K562 (cell line): Measurements from ENCODE around the gene PANX1. TPM values are rescaled to one million over a fixed set of nuclear protein-coding genes. Genes with fewer than 3 reads are reported as not detected.
"Not testable (repeated sequence)": the region's sequence is repeated elsewhere in the genome, so short reads cannot be mapped to it uniquely, and the experiment has no call there.

Experiments
- ATAC-seq: fragments of 200-7000 bp; cut with Tn5 transposase; 3 replicates; pipeline ENCODE4 v1.9.1; 2020; ENCODE audit warnings: moderate library complexity
- BruUV-seq: library from RNA; stranded (reverse); fragments of 400-500 nt; replicated peaks from 2 replicates; lab custom pipeline; 2021; lab: Mats Ljungman, UMichigan
- CTCF ChIA-PET: fragments of 300-600 bp; formaldehyde crosslinking; extraction: SDS; loops from one replicate; lab custom pipeline; 2021; ENCODE audit warnings: low intra/inter-chr PET ratio; lab: Yijun Ruan, JAX
- POLR2A ChIA-PET: fragments of 300-600, 350-650 bp; sonication (Branson Sonifier 250); formaldehyde crosslinking; extraction: SDS; loops from one replicate; lab custom pipeline; 2021; ENCODE audit warnings: antibody characterized with exemption, inconsistent platforms; lab: Yijun Ruan, JAX
- DNase-seq, 4 experiments: peaks; one replicate each; pipeline versions ENCODE4 v3.0.0 to v3.0.0-alpha.2; 2011 to 2018; ENCODE audit warnings: low spot score in 3 of 4, mixed read lengths in 3 of 4; ENCODE audit errors: extremely low read depth in 1 of 4
- FAIRE-seq: peaks from 2 replicates; lab custom pipeline; 2011; peaks lifted over from hg19 to GRCh38; lab: Jason Lieb, UNC
- H2AFZ ChIP-seq: 2 replicates; pipeline ENCODE4 v1.6.0; 2011; ENCODE audit warnings: low read depth, low read length, control low read depth, inconsistent platforms
- H3K27ac ChIP-seq: fragments of 200-600 bp; 3 replicates; pipeline ENCODE4 v1.8.0; 2011; ENCODE audit warnings: low read depth, mild to moderate bottlenecking, control low read depth, inconsistent platforms, low read length, moderate library complexity, mixed read lengths; ENCODE audit errors: extremely low read depth
- H3K27me3 ChIP-seq, 2 experiments: fragments of 300-600 bp in 1 of 2; 2 replicates in 1 of 2; 3 replicates in 1 of 2; pipeline versions ENCODE4 v1.6.0 to v1.8.0; 2011; ENCODE audit warnings: inconsistent platforms in 2 of 2, low read length in 2 of 2, mild to moderate bottlenecking in 1 of 2, mixed read lengths in 1 of 2, moderate library complexity in 1 of 2; ENCODE audit not compliant: control insufficient read depth in 2 of 2, insufficient read depth in 2 of 2
- H3K36me3 ChIP-seq: fragments of 300-600 bp; 3 replicates; pipeline ENCODE4 v1.8.0; 2011; ENCODE audit warnings: mild to moderate bottlenecking, low read length, inconsistent platforms; ENCODE audit not compliant: control insufficient read depth, insufficient read depth
- H3K4me1 ChIP-seq, 2 experiments: fragments of 200-600 bp in 1 of 2; replicated peaks in 1 of 2; 2 replicates in 1 of 2; 3 replicates in 1 of 2; pipeline versions ENCODE4 v1.5.1 to v1.8.0; 2011; ENCODE audit warnings: inconsistent platforms in 2 of 2, low read length in 2 of 2, mild to moderate bottlenecking in 1 of 2, mixed read lengths in 1 of 2, moderate library complexity in 1 of 2; ENCODE audit not compliant: control insufficient read depth in 2 of 2, insufficient read depth in 2 of 2
- H3K4me2 ChIP-seq: 2 replicates; pipeline ENCODE4 v1.6.1; 2011; ENCODE audit warnings: low read length, control low read depth, inconsistent platforms, mixed read lengths; ENCODE audit not compliant: insufficient read depth
- H3K4me3 ChIP-seq: fragments of 200-600 bp; sonication (generic), shearing (Covaris generic); 2 replicates; pipeline ENCODE4 v1.5.1; 2016; ENCODE audit warnings: control low read depth, inconsistent platforms
- H3K79me2 ChIP-seq: fragments of 200-600 bp; 3 replicates; pipeline ENCODE4 v1.8.0; 2011; ENCODE audit warnings: low read length, inconsistent platforms; ENCODE audit not compliant: control insufficient read depth, insufficient read depth
- H3K9ac ChIP-seq, 2 experiments: 2 replicates each; pipeline versions ENCODE4 v1.6.0 to v1.6.1; 2011; ENCODE audit warnings: low read depth in 2 of 2, low read length in 2 of 2, control low read depth in 1 of 2, inconsistent platforms in 1 of 2, mild to moderate bottlenecking in 1 of 2, mixed read lengths in 1 of 2; ENCODE audit not compliant: insufficient read depth in 1 of 2
- H3K9me1 ChIP-seq: one replicate; pipeline ENCODE4 v1.6.0; 2011; ENCODE audit warnings: inconsistent platforms, mild to moderate bottlenecking, low read length, moderate library complexity; ENCODE audit not compliant: control insufficient read depth, insufficient read depth
- H3K9me3 ChIP-seq: replicated peaks from 2 replicates; pipeline ENCODE4 v1.5.1; 2011; ENCODE audit warnings: low read depth, low read length, inconsistent platforms; ENCODE audit not compliant: control insufficient read depth, insufficient read depth
- H4K20me1 ChIP-seq: replicated peaks from 2 replicates; pipeline ENCODE4 v1.6.1; 2011; ENCODE audit warnings: low read length, inconsistent platforms, mixed read lengths; ENCODE audit not compliant: control insufficient read depth, insufficient read depth
- WGBS: fragments of 100-300 bp; shearing (Covaris generic); methylation state at CpG from one replicate; pipeline ENCODE4 v1.1.6; 2016; ENCODE audit warnings: low coverage, mixed read lengths; ENCODE audit not compliant: insufficient coverage; ENCODE audit errors: missing lambda C conversion rate; 5-methylcytosine and 5-hydroxymethylcytosine counted together
- in situ Hi-C: fragments of 300-500 bp; cut with MboI; formaldehyde crosslinking; loops from 4 replicates; pipeline ENCODE4 v1.15.0; 2018; ENCODE audit warnings: inconsistent platforms, mixed read lengths
- intact Hi-C: fragments of 100-400 bp; cut with micrococcal nuclease; formaldehyde crosslinking; loops from 2 replicates; pipeline ENCODE4 v1.14.2; 2022
- polyA plus RNA-seq, 8 experiments: library from polyadenylated mRNA; depleted of rRNA in 4 of 8; stranded (reverse) in 5 of 8; unstranded in 3 of 8; fragments of >200 nt; fragmentation: Nextera tagmentation in 2 of 8; fragmentation: Illumina TruSeq in 1 of 8; extraction: Ambion mirVana in 2 of 8; extraction: Trizol in 1 of 8; gene quantifications; 2 replicates each; pipeline versions ENCODE4 v1.2.1 to v1.2.3, GENCODE V29; 2011 to 2014; ENCODE audit warnings: inconsistent platforms in 1 of 8, missing spikeins in 1 of 8
- total RNA-seq, 7 experiments: library from RNA; depleted of rRNA in 6 of 7; stranded (reverse); fragments of >200 nt in 6 of 7; fragmentation: Illumina TruSeq in 2 of 7; extraction: Trizol in 2 of 7; gene quantifications; 2 replicates each; pipeline versions ENCODE4 v1.2.1 to v1.2.3, GENCODE V29; 2011 to 2021; ENCODE audit warnings: low replicate concordance in 1 of 7
- TF ChIP-seq, protein P1 (sequence below), 2 experiments: fragments of 250-450 bp in 1 of 2; fragments of 450-650 bp in 1 of 2; sonication (Bioruptor Pico) in 1 of 2; IDR thresholded peaks; 2 replicates each; pipeline versions ENCODE4 v1.6.1 to v1.8.0; 2016 to 2021; ENCODE audit warnings: mild to moderate bottlenecking in 2 of 2, moderate library complexity in 2 of 2, missing compliant biosample characterization in 1 of 2, missing genetic modification characterization in 1 of 2

The PANX1 gene
- total and polyA plus RNA-seq, 9 of the 15 experiments (the other 6 are each of a cell fraction or from before 2014, with no cell fraction given), result 1.9 to 14.8 (median 10.1) TPM

DNA sequence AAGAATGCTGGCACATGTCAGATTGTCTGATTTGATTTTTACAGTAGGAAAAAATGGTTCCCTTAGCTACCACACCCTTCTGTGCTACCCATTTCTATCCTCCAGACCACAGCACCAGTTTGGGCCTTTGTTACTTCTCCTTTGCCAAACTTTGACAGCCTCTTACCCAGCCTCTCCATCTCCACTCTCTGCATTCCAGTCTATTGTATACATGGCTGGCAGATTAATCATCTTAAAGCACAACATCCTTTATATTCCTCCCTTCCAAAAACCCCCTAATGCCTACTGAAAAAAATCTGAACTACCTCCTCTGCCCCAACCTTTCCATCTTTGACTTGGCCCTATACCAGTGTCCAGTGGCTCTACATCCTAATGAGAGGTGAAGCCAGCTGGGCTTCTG, 10.8 kb upstream of the PANX1 start (continued):
- TF ChIP-seq, protein P1, sequence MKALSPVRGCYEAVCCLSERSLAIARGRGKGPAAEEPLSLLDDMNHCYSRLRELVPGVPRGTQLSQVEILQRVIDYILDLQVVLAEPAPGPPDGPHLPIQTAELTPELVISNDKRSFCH (CRISPR knock-in tag; IDR thresholded peaks at IDR 0.05), result no peak
- TF ChIP-seq, protein P1 (tag; IDR thresholded peaks at IDR 0.05), result no peak

DNA sequence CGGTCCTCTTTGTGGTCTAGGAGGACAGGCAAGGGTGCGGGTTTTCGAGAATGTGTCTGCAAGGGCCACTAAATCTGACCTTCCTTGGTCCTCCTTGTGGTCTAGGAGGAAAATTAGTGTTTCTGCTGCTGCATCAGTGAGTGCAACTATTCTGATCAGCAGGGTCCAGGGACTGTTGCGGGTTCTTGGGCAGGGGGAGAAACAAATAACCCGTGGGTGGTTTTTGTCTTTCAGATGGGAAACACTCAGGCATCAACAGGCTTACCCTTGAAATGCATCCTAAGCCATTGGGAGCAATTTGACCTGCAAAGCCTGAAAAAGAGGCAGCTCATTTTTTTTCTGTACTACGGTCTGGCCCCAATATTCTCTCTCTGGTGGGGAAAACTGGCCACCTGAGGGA, 9.0 kb upstream of the PANX1 start:
- H3K27ac ChIP-seq, intact Hi-C loops, H2AFZ ChIP-seq, H3K9me1 ChIP-seq, H3K36me3 ChIP-seq, H3K4me1 ChIP-seq, DNase-seq, H3K4me3 ChIP-seq, H3K27me3 ChIP-seq, H3K4me2 ChIP-seq, FAIRE-seq, H4K20me1 ChIP-seq, H3K9ac ChIP-seq, ATAC-seq, CTCF ChIA-PET, in situ Hi-C loops, H3K79me2 ChIP-seq, H3K9me3 ChIP-seq, BruUV-seq: not testable (repeated sequence)
- WGBS, result 34% methylated on average over 6 of the region's 6 CpGs
- POLR2A ChIA-PET, result interaction anchor here (0.7 kb wide), 1 partner anchor 11 kb away, joined by 3 read pairs; no protein-coding TSS in a partner anchor

DNA sequence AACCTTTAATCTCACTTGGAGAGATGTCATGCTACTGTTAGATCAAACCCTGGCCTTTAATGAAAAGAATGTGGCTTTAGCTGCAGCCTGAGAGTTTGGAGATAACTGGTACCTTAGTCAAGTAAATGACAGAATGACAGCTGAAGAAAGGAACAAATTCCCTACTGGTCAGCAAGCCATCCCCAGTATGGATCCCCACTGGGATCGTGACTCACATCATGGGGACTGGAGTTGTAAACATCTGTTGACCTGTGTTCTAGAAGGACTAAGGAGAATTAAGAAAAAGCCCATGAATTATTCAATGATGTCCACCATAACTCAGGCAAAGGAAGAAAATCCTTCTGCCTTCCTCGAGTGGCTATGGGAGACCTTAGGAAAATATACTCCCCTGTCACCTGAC, 8.1 kb upstream of the PANX1 start:
- BruUV-seq, H3K9ac ChIP-seq, H3K9me3 ChIP-seq, POLR2A ChIA-PET, H3K27ac ChIP-seq, intact Hi-C loops, FAIRE-seq, H3K9me1 ChIP-seq, H3K79me2 ChIP-seq, CTCF ChIA-PET, H3K4me1 ChIP-seq, DNase-seq, in situ Hi-C loops, H3K4me3 ChIP-seq, H4K20me1 ChIP-seq, H3K4me2 ChIP-seq, H3K27me3 ChIP-seq, ATAC-seq, H2AFZ ChIP-seq, H3K36me3 ChIP-seq: not testable (repeated sequence)
- 17% methylated on average over 2 of the region's 2 CpGs for WGBS
